ENCODE data around the gene EGFR. TPM values are rescaled to one million over a fixed set of nuclear protein-coding genes. Genes with fewer than 3 reads are reported as not detected.

EGFR gene
- total RNA-seq, 6 experiments from 2014 or later = 59.3 to 127 (median 93.7) TPM

DNA sequence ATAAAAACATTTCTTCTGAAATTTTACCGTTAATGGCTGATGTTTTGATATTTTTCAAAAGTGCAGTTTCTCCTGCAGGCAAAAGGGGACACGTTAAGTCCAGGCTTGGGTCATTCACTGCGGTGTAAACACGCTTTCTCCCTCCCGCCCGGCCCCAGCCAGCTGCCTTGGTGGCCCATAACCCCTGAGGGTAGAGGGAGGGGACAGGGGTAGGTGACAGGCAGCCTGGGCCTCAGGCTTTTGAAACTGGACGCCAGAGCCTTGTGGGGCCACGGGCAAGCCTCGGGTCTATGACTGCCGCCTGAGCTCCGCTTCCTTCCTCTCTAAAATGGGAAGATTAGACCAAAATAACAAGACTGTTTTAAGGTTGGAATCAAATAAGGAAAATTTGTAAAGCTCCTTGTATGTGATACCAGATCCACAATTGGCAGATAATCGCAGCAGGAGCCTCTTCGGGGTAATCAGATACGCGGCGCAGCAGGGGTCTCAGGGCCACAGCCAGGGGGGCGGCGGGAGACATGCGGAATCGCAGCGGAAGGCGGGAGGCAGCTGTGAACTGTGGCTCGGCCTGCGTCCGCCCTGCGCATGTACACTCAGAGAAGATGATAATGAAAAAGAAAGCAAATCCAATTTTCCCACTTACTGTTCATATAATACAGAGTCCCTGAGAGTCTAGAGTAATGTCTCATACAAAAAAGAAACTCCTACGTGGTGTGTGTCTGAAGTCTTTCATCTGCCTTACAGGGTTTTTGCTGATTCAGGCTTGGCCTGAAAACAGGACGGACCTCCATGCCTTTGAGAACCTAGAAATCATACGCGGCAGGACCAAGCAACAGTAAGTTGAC is 138.3 kb downstream of the EGFR start:
- Histone ChIP-seq H3K4me3 (no peak overlapping the region), H3K27me3 (no peaks in the 10 kb centered on the region), H3K27ac (peak overlapping the region in 2 of 3 donors; percentile 38 to 54), H3K36me3 (peaks cover 0 to 91% (median 56%) of the 10 kb centered on the region in 4 donors), H3K9me3 (no peaks in the 10 kb centered on the region), H3K4me1 (no peaks in the 10 kb centered on the region)
- intact Hi-C loops (cut with DNase I) = no loop called here
- peak; percentile 31 to 53 (median 50) for ATAC-seq
- no peak for DNase-seq
- TF ChIP-seq, protein P1, sequence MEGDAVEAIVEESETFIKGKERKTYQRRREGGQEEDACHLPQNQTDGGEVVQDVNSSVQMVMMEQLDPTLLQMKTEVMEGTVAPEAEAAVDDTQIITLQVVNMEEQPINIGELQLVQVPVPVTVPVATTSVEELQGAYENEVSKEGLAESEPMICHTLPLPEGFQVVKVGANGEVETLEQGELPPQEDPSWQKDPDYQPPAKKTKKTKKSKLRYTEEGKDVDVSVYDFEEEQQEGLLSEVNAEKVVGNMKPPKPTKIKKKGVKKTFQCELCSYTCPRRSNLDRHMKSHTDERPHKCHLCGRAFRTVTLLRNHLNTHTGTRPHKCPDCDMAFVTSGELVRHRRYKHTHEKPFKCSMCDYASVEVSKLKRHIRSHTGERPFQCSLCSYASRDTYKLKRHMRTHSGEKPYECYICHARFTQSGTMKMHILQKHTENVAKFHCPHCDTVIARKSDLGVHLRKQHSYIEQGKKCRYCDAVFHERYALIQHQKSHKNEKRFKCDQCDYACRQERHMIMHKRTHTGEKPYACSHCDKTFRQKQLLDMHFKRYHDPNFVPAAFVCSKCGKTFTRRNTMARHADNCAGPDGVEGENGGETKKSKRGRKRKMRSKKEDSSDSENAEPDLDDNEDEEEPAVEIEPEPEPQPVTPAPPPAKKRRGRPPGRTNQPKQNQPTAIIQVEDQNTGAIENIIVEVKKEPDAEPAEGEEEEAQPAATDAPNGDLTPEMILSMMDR (IDR thresholded peaks at IDR 0.05) = no peak
- no peak for TF ChIP-seq POLR2A (IDR thresholded peaks at IDR 0.05)
- 61% methylated on average over 27 of the region's 30 CpGs for WGBS (ENCODE audit: insufficient coverage, low coverage, low lambda C conversion rate, missing lambda C conversion rate)

DNA sequence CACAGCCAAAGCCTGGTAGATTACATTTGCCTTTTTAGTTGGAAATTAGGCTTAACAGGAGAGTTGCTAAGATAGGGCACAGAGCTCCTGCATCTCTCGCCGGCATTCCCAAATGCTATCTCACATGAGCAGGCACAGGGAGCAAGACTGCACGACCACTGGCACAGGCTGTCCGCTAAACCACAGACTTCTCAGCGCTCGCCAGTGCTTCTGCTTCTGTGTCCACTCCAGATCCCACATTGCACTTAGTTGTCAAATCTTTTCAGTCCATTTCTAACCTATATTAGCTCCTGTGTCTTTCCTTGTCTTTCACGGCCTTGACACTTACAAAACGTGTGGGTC is 138.9 kb downstream of the EGFR start:
- H3K9me3 ChIP-seq = no peaks in the 10 kb centered on the region
- H3K4me1 ChIP-seq = no peaks in the 10 kb centered on the region
- peaks cover 0 to 87% (median 53%) of the 10 kb centered on the region in 4 donors for H3K36me3 ChIP-seq
- no peaks in the 10 kb centered on the region for H3K27me3 ChIP-seq
- no peak for DNase-seq
- TF ChIP-seq, protein P1 (IDR thresholded peaks at IDR 0.05) = no peak
- TF ChIP-seq POLR2A (IDR thresholded peaks at IDR 0.05) = no peak
- intact Hi-C loops (cut with DNase I) = no loop called here
- ATAC-seq = no peak
- 74% methylated on average over 5 of the region's 8 CpGs for WGBS (ENCODE audit: insufficient coverage, low coverage, low lambda C conversion rate, missing lambda C conversion rate)
- H3K27ac ChIP-seq = peak overlapping the region in 1 of 3 donors; percentile 54
- H3K4me3 ChIP-seq = no peak overlapping the region

DNA sequence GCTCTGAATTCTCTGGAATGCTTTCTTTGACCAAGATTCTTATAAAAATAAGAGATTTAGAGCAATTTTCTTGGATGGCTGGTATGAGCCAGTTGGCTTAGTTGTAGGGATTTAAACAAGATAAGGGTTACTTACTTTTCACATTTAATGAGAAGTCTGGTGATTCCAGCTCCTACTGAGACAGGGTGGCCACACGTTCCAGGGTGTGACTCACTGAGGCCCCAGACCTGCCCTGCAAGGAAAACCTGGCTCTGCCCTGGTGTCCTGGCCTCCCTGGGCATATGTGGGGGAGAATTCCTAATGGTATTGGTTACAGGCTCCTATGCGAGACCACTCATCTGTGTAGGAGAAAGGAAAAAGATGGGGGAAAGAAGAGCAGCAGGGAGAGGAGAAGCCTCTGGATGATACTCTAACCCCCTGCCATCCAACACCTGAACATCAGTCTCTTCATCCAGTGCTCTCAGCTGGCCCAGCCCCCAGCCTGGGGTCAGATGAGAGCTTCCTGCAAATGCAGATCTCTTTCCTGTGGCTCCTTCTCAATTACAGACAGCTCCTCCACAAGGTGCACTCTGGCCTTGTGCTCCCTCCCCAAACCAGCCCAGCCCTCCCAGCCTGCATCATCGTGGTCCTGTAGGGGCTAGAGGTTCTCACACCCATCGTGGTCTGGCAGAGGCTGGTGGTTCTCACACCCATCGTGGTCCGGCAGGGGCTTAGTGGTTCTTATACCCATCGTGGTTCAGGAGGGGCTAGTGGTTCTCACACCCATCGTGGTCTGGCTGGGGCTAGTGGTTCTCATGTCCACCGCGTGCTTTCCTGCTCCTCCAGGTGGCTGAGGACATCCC is 139.9 kb downstream of the EGFR start:
- no peak for ATAC-seq
- intact Hi-C loops (cut with DNase I) = no loop called here
- TF ChIP-seq, protein P1 (IDR thresholded peaks at IDR 0.05) = no peak
- TF ChIP-seq POLR2A (IDR thresholded peaks at IDR 0.05) = no peak

DNA sequence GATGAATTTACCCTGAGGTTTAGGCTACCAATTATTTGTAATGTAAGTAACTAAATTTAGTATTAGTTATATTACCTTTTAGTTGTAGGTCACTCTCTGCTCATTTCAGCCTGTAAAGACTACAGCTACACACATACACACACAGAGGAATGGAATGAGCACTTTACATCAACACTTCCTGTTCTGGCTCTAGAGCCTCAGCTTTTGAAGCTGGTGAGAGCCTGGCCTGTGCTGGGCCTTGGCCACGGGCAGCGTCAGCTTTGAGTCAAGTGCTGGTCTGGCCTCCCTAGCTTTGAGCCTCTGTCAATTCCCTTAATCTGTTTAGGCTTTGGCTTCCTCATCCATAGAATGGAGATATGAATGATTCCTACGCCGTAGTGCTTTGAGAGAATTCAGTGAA is 141.7 kb downstream of the EGFR start:
- Histone ChIP-seq H3K9me3 (no peaks in the 10 kb centered on the region), H3K4me1 (no peaks in the 10 kb centered on the region), H3K27me3 (no peaks in the 10 kb centered on the region), H3K4me3 (no peak overlapping the region), H3K36me3 (peaks cover 0 to 88% (median 49%) of the 10 kb centered on the region in 4 donors), H3K27ac (no peak overlapping the region)
- 90% methylated on average over 4 of the region's 4 CpGs for WGBS (ENCODE audit: insufficient coverage, low coverage, low lambda C conversion rate, missing lambda C conversion rate)
- no peak for DNase-seq
- no peak for ATAC-seq
- intact Hi-C loops (cut with DNase I) = no loop called here
- TF ChIP-seq, protein P1 (IDR thresholded peaks at IDR 0.05) = no peak
- TF ChIP-seq POLR2A (IDR thresholded peaks at IDR 0.05) = no peak

More for the DNA sequence above, 139.9 kb downstream of the EGFR start:
- Histone ChIP-seq H3K36me3 (peaks cover 0 to 88% (median 49%) of the 10 kb centered on the region in 4 donors), H3K27me3 (no peaks in the 10 kb centered on the region), H3K4me3 (no peak overlapping the region), H3K4me1 (no peaks in the 10 kb centered on the region), H3K27ac (no peak overlapping the region), H3K9me3 (no peaks in the 10 kb centered on the region)
- 67% methylated on average over 3 of the region's 10 CpGs for WGBS (ENCODE audit: insufficient coverage, low coverage, low lambda C conversion rate, missing lambda C conversion rate)
- DNase-seq = no peak

All from right lobe of liver (tissue), 6 donors.